ENCODE measurements around the gene LRRK2.

Gene LRRK2

GRCh38 chr12:40227447-40227846 is 2.6 kb downstream of the LRRK2 start:
- Histone ChIP-seq H3K4me3 (ENCODE audit: low read length) (no peak overlapping the region), H3K9me2 (replicated peaks; ENCODE audit: control insufficient read depth, low read length) (no peaks in the 10 kb centered on the region), H3K36me3 (ENCODE audit: control insufficient read depth, low read length) (no peaks in the 10 kb centered on the region), H4K20me1 (ENCODE audit: control insufficient read depth, insufficient read depth, low read depth, low read length) (no peaks in the 10 kb centered on the region), H3K27ac (ENCODE audit: low read depth, low read length) (no peak overlapping the region), H3K79me2 (ENCODE audit: control insufficient read depth, low read length) (no peaks in the 10 kb centered on the region), H3K9me3 (ENCODE audit: control insufficient read depth, insufficient read depth, low read length) (no peaks in the 10 kb centered on the region), H3K4me2 (ENCODE audit: low read length) (no peak overlapping the region), H3F3A (ENCODE audit: control insufficient read depth, insufficient read depth) (peaks cover 26% of the 10 kb centered on the region), H3K4me1 (ENCODE audit: control insufficient read depth, low read length) (peaks cover 63% of the 10 kb centered on the region), H3K27me3 (ENCODE audit: control insufficient read depth, low read length) (peaks cover 26% of the 10 kb centered on the region)
- TF ChIP-seq EZH2phosphoT487 (IDR thresholded peaks at IDR 0.05; ENCODE audit: borderline replicate concordance, low read length) (no peak), CTCF (IDR thresholded peaks at IDR 0.05; ENCODE audit: low read depth, low read length, poor library complexity, severe bottlenecking) (no peak)

GRCh38 chr12:40228727-40229126 is 3.9 kb downstream of the LRRK2 start:
- Histone ChIP-seq H3K36me3 (ENCODE audit: control insufficient read depth, low read length) (no peaks in the 10 kb centered on the region), H3K27ac (ENCODE audit: low read depth, low read length) (no peak overlapping the region), H3K9me3 (ENCODE audit: control insufficient read depth, insufficient read depth, low read length) (no peaks in the 10 kb centered on the region), H4K20me1 (ENCODE audit: control insufficient read depth, insufficient read depth, low read depth, low read length) (no peaks in the 10 kb centered on the region), H3K79me2 (ENCODE audit: control insufficient read depth, low read length) (no peaks in the 10 kb centered on the region), H3K4me1 (ENCODE audit: control insufficient read depth, low read length) (peaks cover 70% of the 10 kb centered on the region), H3F3A (ENCODE audit: control insufficient read depth, insufficient read depth) (peaks cover 34% of the 10 kb centered on the region), H3K27me3 (ENCODE audit: control insufficient read depth, low read length) (peaks cover 21% of the 10 kb centered on the region), H3K4me3 (ENCODE audit: low read length) (no peak overlapping the region), H3K9me2 (replicated peaks; ENCODE audit: control insufficient read depth, low read length) (no peaks in the 10 kb centered on the region), H3K4me2 (ENCODE audit: low read length) (no peak overlapping the region)
- TF ChIP-seq EZH2phosphoT487 (IDR thresholded peaks at IDR 0.05; ENCODE audit: borderline replicate concordance, low read length) (no peak), CTCF (IDR thresholded peaks at IDR 0.05; ENCODE audit: low read depth, low read length, poor library complexity, severe bottlenecking) (no peak)

- Histone ChIP-seq H3K9me2 (replicated peaks; ENCODE audit: control insufficient read depth, low read length) (no peaks in the 10 kb centered on the region), H3K4me1 (ENCODE audit: control insufficient read depth, low read length) (peaks cover 61% of the 10 kb centered on the region), H3K4me3 (ENCODE audit: low read length) (no peak overlapping the region), H3K4me2 (ENCODE audit: low read length) (peak overlapping the region; percentile 10; the same call in 1 of the 2 replicates), H3K27ac (ENCODE audit: low read depth, low read length) (no peak overlapping the region), H3K79me2 (ENCODE audit: control insufficient read depth, low read length) (no peaks in the 10 kb centered on the region), H3F3A (ENCODE audit: control insufficient read depth, insufficient read depth) (peaks cover 29% of the 10 kb centered on the region), H3K36me3 (ENCODE audit: control insufficient read depth, low read length) (no peaks in the 10 kb centered on the region), H3K27me3 (ENCODE audit: control insufficient read depth, low read length) (peaks cover 16% of the 10 kb centered on the region; the same call in 1 of the 2 replicates), H3K9me3 (ENCODE audit: control insufficient read depth, insufficient read depth, low read length) (no peaks in the 10 kb centered on the region), H4K20me1 (ENCODE audit: control insufficient read depth, insufficient read depth, low read depth, low read length) (no peaks in the 10 kb centered on the region)
- no peak for TF ChIP-seq EZH2phosphoT487 (IDR thresholded peaks at IDR 0.05; ENCODE audit: borderline replicate concordance, low read length)
- no peak for TF ChIP-seq CTCF (IDR thresholded peaks at IDR 0.05; ENCODE audit: low read depth, low read length, poor library complexity, severe bottlenecking)
Observed at GRCh38 chr12:40229690-40230651, 5.2 kb downstream of the LRRK2 start.
